SK-N-SH (cell line): Measurements from ENCODE around the gene NSDHL.
"Not testable (repeated sequence)": the region's sequence is repeated elsewhere in the genome, so short reads cannot be mapped to it uniquely, and the experiment has no call there.

ENCODE experiments used
- CTCF ChIP-seq: fragments of 200-600 bp; sonication (generic); IDR thresholded peaks from 2 replicates; pipeline ENCODE4 v1.6.1; 2017; ENCODE audit warnings: antibody characterized with exemption, mild to moderate bottlenecking, moderate library complexity
- ELF1 ChIP-seq: IDR thresholded peaks from 2 replicates; pipeline ENCODE4 v1.4.0; 2012
- EZH2phosphoT487 ChIP-seq: fragments of 200-600 bp; sonication (generic); IDR thresholded peaks from 2 replicates; pipeline ENCODE4 v1.6.1; 2017; ENCODE audit warnings: low read depth, mixed run types, mild to moderate bottlenecking, antibody characterized with exemption, moderate library complexity, borderline replicate concordance
- MAX ChIP-seq: IDR thresholded peaks from 2 replicates; pipeline ENCODE4 v1.4.0; 2012; ENCODE audit warnings: low read depth
- MXI1 ChIP-seq: IDR thresholded peaks from 2 replicates; pipeline ENCODE4 v1.6.1; 2012; ENCODE audit warnings: mild to moderate bottlenecking, low read depth, low read length, improper control_type of control experiment
- POLR2AphosphoS5 ChIP-seq: IDR thresholded peaks from 2 replicates; pipeline ENCODE4 v1.6.1; 2012; ENCODE audit warnings: low read depth, low read length
- RAD21 ChIP-seq: IDR thresholded peaks from 2 replicates; pipeline ENCODE4 v1.6.1; 2012; ENCODE audit warnings: mild to moderate bottlenecking, low read length
- REST ChIP-seq: IDR thresholded peaks from 2 replicates; pipeline ENCODE4 v1.6.1; 2012; ENCODE audit warnings: mild to moderate bottlenecking, low read depth, low read length, moderate library complexity
- TAF1 ChIP-seq: IDR thresholded peaks from 2 replicates; pipeline ENCODE4 v1.6.1; 2012; ENCODE audit warnings: low read depth, mild to moderate bottlenecking, low read length, moderate library complexity, borderline replicate concordance
- TCF12 ChIP-seq: IDR thresholded peaks from 2 replicates; pipeline ENCODE4 v1.4.0; 2012
- USF2 ChIP-seq: fragments of 150-350 bp; IDR thresholded peaks from 2 replicates; pipeline ENCODE4 v1.6.1; 2017; ENCODE audit warnings: antibody characterized with exemption, low read length, low read depth, borderline replicate concordance

GRCh38 chrX:152910018-152910417 lies 79.2 kb downstream of the NSDHL start:
- TF ChIP-seq TAF1, REST, ELF1, POLR2AphosphoS5, EZH2phosphoT487, USF2, CTCF, MAX, RAD21, MXI1, TCF12: not testable (repeated sequence)
